GM21786 (cell line): ENCODE data around the gene SPG7.
"Not testable (repeated sequence)": the region's sequence is repeated elsewhere in the genome, so short reads cannot be mapped to it uniquely, and the experiment has no call there.

Experiments
- ATAC-seq: cut with Tn5 transposase; IDR thresholded peaks from one replicate; pipeline ENCODE4 v1.9.1; 2021; ENCODE audit not compliant: unreplicated experiment

SPG7 gene

GRCh38 chr16:89561884-89562599 is 53.8 kb downstream of the SPG7 start:
- no peak for ATAC-seq

GRCh38 chr16:89562939-89563338 is 54.7 kb downstream of the SPG7 start:
- no peak for ATAC-seq

DNA sequence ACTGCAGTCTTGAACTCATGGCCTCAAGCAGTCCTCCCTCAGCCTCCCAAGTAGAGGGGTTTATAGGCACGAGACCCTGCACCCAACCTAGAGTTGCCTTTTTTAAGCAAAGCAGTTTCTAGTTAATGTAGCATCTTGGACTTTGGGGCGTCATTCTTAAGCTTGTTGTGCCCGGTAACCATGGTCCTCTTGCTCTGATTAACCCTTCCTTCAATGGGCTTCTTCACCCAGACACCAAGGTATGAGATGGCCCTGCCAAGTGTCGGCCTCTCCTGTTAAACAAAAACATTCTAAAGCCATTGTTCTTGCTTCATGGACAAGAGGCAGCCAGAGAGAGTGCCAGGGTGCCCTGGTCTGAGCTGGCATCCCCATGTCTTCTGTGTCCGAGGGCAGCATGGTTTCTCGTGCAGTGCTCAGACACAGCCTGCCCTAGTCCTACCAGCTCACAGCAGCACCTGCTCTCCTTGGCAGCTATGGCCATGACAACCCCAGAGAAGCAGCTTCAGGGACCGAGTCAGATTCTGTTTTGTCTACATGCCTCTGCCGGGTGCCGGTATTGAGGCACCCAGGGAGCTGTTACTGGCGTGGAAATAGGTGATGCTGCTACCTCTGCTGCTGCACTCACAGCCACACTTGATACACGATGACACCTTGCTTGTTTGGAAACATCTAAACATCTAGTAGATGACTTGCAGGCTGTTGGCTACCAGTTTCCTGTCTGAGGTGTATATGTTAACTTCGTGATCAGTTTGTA is 55.6 kb downstream of the SPG7 start:
- no peak for ATAC-seq

GRCh38 chr16:89564476-89565255 is 56.5 kb downstream of the SPG7 start:
- no peak for ATAC-seq

DNA sequence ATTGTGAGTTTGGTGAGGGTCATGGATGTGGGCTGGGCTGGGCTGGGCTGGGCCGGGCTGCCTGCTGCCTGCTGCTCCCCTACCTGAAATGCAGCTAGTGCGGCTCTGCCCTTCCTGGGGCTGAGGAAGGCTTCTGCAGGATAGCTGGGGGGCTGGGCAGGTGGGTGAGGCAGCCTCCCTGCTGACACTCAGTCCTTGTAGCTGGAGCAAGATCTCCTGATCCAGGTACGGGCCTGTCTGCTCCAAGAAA is 57.0 kb downstream of the SPG7 start:
- no peak for ATAC-seq

DNA sequence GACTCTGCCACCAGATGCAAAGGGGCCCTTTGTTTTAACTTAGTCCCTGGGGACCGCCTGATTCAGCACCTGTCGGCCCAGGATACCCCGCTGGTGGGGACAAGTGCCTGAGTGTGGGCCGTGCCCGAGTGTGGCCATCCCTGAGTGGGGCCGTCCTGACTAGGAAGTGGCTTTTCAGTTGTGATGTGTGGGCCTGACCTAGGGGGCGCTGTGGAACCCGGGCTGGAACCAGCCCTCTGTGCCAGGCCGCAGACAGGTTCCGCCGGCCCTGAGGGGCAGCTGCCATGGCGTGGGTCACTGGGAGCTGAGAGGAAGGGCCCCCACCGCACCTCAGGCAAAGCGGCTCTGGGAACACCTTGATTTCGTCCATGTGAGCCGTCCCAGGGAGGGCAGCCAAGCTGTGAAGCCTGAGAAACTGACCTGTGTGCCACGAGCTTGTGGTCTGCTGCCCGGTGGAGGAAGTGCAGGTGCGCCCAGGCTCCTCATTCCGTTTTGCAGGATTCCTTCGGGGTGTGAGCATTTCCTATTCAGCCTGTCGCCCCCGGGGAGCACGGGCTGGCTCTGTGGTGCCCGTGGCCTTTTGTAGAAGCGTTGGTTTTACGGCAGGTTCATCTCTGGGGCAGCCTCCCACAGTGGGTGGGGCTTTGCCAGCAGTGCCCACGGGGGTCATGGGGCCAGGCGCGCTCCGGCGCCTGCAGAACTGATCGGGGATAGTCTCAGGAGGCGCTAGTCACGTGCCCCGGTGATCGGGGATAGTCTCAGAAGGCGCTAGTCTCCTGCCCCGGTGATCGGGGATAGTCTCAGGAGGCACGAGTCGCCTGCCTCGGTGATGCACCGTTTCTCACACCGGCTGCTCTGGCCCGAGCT is 57.5 kb downstream of the SPG7 start:
- no peak for ATAC-seq

- no peak for ATAC-seq
These were observed 59.7 kb downstream of the SPG7 start for GRCh38 chr16:89567656-89568594.

DNA sequence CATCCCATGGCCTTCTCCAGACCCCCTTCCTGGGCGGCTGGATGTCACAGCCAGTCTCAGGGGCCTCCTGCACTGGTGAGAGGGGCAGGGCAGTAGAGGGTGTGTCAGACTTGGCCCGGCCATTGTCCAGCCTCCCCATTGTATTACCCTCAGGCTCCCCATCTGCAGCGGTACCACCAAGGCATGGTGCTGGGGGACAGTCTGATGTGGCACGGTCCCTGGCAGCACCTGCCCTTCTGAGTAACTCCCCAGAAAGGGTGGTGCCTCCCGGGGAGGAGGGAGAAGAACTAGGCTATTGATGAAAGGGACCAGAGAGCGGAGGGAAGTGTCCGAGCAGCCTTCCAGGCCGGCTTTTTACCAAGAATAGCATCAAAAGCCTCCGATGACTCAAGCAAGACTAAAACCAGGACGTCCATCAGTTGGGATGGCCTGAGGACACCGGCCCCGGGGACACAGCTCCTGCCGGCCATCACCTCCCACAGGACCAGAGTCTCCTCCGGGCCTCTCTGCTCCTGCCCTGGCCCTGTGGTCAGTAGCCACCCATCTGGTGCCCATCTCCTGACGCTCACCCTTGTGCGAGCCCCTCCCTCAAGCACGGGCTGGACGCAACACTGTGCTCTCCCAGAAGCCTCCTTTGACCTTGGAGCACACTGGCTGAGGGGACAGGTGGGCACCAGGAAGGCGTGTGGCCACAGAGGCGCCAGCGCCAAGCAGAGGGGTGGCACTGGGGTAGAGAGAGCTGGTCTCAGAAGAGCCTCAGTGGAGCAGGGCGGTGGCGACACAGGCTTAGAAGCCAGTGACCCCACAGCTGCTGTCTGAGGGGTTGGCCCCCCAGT is 61.5 kb downstream of the SPG7 start:
- ATAC-seq, result no peak

DNA sequence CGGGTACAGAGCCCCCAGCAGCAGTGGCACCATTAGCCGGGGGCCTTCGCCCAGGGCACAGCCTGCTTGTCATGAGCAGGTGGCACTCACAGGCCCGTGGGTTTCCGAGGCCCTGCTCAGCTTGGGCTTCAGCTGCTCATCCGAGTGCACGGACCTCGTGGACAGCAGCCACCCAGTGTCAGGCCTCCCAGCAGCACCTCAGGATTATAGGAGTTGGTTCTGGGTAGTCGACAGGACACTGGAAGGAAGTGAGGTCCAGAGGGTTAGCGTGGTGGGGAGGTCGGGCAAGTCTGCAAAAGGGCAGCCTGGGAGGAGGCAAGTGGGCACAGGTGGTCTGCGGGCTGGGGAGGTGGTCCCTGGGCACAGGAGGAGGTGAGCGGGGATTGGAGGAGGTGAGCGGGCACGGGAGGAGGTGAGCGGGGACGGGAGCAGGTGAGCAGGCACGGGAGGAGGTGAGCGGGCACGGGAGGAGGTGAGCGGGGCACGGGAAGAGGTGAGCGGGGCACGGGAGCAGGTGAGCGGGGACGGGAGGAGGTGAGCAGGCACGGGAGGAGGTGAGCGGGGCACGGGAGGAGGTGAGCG is 62.2 kb downstream of the SPG7 start:
- no peak for ATAC-seq

- ATAC-seq, result not testable (repeated sequence)
These were observed 62.9 kb downstream of the SPG7 start for GRCh38 chr16:89570983-89571598.

DNA sequence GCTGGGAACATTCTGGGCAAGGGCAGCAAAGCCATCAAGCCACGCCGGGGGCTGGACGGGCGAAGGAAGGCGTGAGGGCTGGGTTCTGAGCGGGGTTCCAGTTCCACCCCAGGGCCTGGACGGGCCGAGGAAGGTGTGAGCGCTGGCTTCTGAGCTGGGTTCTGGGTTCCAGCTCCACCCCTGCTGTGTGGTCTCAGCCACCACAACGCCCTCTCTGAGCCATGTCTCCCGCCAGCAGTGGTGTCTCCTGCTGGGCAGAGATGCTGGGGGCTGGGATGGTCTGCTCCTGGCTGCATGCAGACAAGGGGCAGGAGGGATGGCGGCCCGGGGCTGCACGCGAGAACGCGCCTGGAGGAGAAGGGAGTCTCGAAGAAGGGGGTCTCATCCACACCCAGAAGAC is 63.4 kb downstream of the SPG7 start:
- no peak for ATAC-seq

DNA sequence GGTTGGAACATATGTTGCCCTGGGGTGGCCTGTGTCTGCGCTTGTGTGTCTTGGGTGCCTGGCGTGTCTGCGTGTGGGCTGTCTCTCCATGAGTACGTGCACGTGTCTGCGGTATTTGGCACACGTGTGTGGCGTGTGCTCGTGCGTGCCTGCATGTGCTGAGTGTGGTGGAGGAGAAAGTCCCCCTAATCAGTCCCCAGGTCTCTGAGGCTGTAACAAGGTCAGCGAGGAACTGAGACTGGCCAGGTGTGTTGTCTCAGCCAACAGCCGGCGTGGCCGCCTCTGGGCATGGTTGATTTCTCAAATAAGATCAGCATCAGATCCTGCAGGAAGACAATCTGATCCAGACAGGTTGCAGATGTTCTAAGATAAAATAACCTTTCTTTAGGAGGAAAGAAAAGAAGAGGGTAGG is 63.9 kb downstream of the SPG7 start:
- no peak for ATAC-seq

DNA sequence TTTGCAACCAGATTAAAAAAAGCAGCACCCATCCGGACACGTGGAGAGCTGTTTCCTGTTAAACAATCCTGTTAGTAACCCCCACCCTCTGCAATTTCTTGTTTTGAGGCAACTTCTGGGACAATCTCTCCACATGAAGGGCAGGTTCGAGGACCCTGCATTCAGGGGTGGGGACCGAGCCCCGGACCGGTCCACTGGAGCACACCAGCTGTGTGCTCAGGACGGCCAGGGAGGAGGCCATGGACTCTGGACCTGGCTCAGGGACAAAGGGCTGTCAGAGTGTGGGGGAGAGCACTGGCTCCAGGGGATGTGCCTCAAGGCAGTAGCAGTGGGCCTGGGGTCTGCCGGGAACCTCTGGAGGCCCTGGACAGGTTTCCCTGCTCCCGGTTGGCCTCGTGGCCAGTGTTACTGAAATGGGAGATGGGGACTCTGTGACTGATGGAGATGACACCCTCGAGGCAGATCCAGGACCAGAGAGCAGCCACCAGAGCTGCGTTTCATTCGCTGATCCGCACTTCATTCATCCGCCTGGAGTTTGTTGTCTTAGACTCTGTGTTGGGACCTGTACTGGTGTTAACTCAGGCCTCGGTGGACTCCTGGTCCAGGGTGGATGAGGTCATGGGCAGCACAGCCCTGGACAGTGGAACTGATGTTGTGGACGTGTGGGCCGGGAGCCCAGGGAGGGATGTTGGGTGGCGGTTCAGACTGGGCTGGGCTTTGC is 64.4 kb downstream of the SPG7 start:
- no peak for ATAC-seq

- ATAC-seq, result no peak
These were observed 65.8 kb downstream of the SPG7 start for GRCh38 chr16:89573826-89574680.

DNA sequence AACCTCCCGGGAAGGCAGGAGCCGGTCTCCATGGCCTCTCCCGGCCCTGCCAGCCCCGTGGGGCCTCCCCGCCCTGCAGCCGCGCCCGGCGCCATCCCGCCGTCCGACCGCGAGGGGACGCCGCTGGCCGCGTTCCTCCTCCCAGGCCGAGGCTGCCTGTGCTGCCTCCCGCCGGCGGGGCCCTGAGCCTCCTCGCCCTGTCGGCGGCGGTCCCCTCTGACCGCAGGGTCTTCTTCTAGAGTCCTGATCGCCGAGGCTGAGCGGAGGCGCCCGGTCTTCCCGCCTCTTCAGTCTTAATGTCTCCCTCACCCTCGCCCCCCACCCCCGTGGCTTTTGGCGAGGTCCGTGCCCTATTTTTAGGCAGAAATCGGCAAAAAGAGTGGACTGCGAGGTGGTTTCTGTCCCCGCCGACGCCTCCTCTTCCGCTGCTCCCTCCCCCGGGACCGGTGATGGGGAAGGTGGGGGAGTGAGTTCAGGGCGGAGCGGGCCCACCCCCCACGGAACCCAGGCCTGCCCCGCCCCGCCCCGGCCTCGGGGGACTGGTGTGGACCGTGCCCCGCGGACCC is 66.6 kb downstream of the SPG7 start:
- ATAC-seq, result no peak
